K562 (cell line): ENCODE measurements around the gene MANEAL. TPM values are rescaled to one million over a fixed set of nuclear protein-coding genes. Genes with fewer than 3 reads are reported as not detected.

Source experiments
- L3MBTL2 ChIP-seq: fragments of 450-650 bp; IDR thresholded peaks from 2 replicates; pipeline ENCODE4 v1.6.1; 2016; ENCODE audit warnings: mild to moderate bottlenecking, moderate library complexity
- MGA ChIP-seq: fragments of 450-650 bp; IDR thresholded peaks from 2 replicates; pipeline ENCODE4 v1.6.1; 2016; ENCODE audit warnings: mild to moderate bottlenecking, moderate library complexity
- NR3C1 ChIP-seq: sonication (generic); formaldehyde crosslinking; IDR thresholded peaks from 2 replicates; pipeline ENCODE4 v1.8.1; 2022; ENCODE audit warnings: missing genetic modification reagents
- NR4A1 ChIP-seq, 2 experiments: fragments of 250-450 bp in 1 of 2; fragments of 450-650 bp in 1 of 2; sonication (Bioruptor Pico) in 1 of 2; IDR thresholded peaks; 2 replicates each; pipeline versions ENCODE4 v1.4.0 to v1.6.1; 2016 to 2020; ENCODE audit warnings: mild to moderate bottlenecking in 2 of 2, missing compliant biosample characterization in 1 of 2, missing genetic modification characterization in 1 of 2, moderate library complexity in 1 of 2
- PHF8 ChIP-seq: fragments of 200-600 bp; sonication (generic); IDR thresholded peaks from 2 replicates; pipeline ENCODE4 v1.6.1; 2012; ENCODE audit warnings: mixed run types, mild to moderate bottlenecking, inconsistent platforms, low read length, moderate library complexity, borderline replicate concordance
- TCF15 ChIP-seq: fragments of 250-450 bp; sonication (Bioruptor Pico); IDR thresholded peaks from 2 replicates; pipeline ENCODE4 v1.8.0; 2022; ENCODE audit warnings: moderate library complexity, mild to moderate bottlenecking, inconsistent platforms
- TFAP4 ChIP-seq: sonication (generic); formaldehyde crosslinking; IDR thresholded peaks from 2 replicates; pipeline ENCODE4 v1.8.0; 2022; ENCODE audit warnings: missing genetic modification reagents, mild to moderate bottlenecking, moderate library complexity, borderline replicate concordance
- UBTF ChIP-seq, 2 experiments: IDR thresholded peaks; 2 replicates each; pipeline ENCODE4 v1.6.1; 2012; ENCODE audit warnings: improper control_type of control experiment in 2 of 2, low read depth in 2 of 2, low read length in 2 of 2, borderline replicate concordance in 1 of 2
- ZBTB12 ChIP-seq: fragments of 250-450 bp; sonication (Bioruptor Pico); IDR thresholded peaks from 2 replicates; pipeline ENCODE4 v1.4.0; 2020
- polyA plus RNA-seq, 8 experiments: library from polyadenylated mRNA; depleted of rRNA in 4 of 8; stranded (reverse) in 5 of 8; unstranded in 3 of 8; fragments of >200 nt; fragmentation: Nextera tagmentation in 2 of 8; fragmentation: Illumina TruSeq in 1 of 8; extraction: Ambion mirVana in 2 of 8; extraction: Trizol in 1 of 8; gene quantifications; 2 replicates each; pipeline versions ENCODE4 v1.2.1 to v1.2.3, GENCODE V29; 2011 to 2014; ENCODE audit warnings: inconsistent platforms in 1 of 8, missing spikeins in 1 of 8
- total RNA-seq, 7 experiments: library from RNA; depleted of rRNA in 6 of 7; stranded (reverse); fragments of >200 nt in 6 of 7; fragmentation: Illumina TruSeq in 2 of 7; extraction: Trizol in 2 of 7; gene quantifications; 2 replicates each; pipeline versions ENCODE4 v1.2.1 to v1.2.3, GENCODE V29; 2011 to 2021; ENCODE audit warnings: low replicate concordance in 1 of 7

Gene MANEAL
- total and polyA plus RNA-seq, 9 of the 15 experiments (the other 6 are each of a cell fraction or from before 2014, with no cell fraction given), result 0.37 to 3.2 (median 1.2) TPM

GRCh38 chr1:37793773-37794371 is at the start of gene MANEAL (continued):
- TF ChIP-seq MGA (peak; percentile 41; the same call in 1 of the 2 replicates), PHF8 (peak; percentile 44; the same call in 1 of the 2 replicates), NR4A1 (CRISPR knock-in tag; IDR thresholded peaks at IDR 0.05) (no peak), NR4A1 (tag; IDR thresholded peaks at IDR 0.05) (no peak), TCF15 (CRISPR knock-in tag) (no peak), L3MBTL2 (peak; percentile 51; the same call in 1 of the 2 replicates), UBTF (IDR thresholded peaks at IDR 0.05; ENCODE audit: borderline replicate concordance in 1 of 2, low read depth in 2 of 2, low read length in 2 of 2) (peak in 1 of 2 experiments; percentile 83; a peak in 2 of 4 replicates), NR3C1 (peak; percentile 42; the same call in 1 of the 2 replicates), ZBTB12 (CRISPR knock-in tag) (no peak), TFAP4 (CRISPR knock-in tag) (peak; percentile 43; the same call in 1 of the 2 replicates)
